ENCODE results near the gene TMEM247. TPM values are rescaled to one million over a fixed set of nuclear protein-coding genes. Genes with fewer than 3 reads are reported as not detected.

Gene TMEM247
- total RNA-seq, 1 experiment from 2014 or later: not detected

GRCh38 chr2:46469116-46469515 lies 10.2 kb upstream of the TMEM247 start:
- ATAC-seq: no peak
- no peaks in the 10 kb centered on the region for H3F3A ChIP-seq (ENCODE audit: low read length, unreplicated experiment)
- no peak for TF ChIP-seq EZH2phosphoT487 (IDR thresholded peaks at IDR 0.05; ENCODE audit: borderline replicate concordance, low read length)
- TF ChIP-seq CTCF (conservative IDR thresholded peaks at IDR 0.05; ENCODE audit: low read depth, low read length): no peak
- no peak for TF ChIP-seq EZH2 (IDR thresholded peaks at IDR 0.05; ENCODE audit: low read length, unreplicated experiment)
- no peaks in the 10 kb centered on the region for H3K4me1 ChIP-seq (ENCODE audit: insufficient read depth, low read length)
- H3K4me2 ChIP-seq (ENCODE audit: low read length): no peak overlapping the region
- H3K9me3 ChIP-seq (ENCODE audit: low read length): no peaks in the 10 kb centered on the region
- H3K27ac ChIP-seq (ENCODE audit: low read length): no peak overlapping the region
- H3K36me3 ChIP-seq (ENCODE audit: low read depth, low read length): no peaks in the 10 kb centered on the region
- DNase-seq: peak; percentile 23
- H3K4me3 ChIP-seq (ENCODE audit: low read length): no peak overlapping the region
- H4K20me1 ChIP-seq (ENCODE audit: low read length): no peaks in the 10 kb centered on the region
- no TSS peak for BruUV-seq (replicated peaks)
- H3K27me3 ChIP-seq (ENCODE audit: low read length): no peaks in the 10 kb centered on the region
- H3K9ac ChIP-seq (ENCODE audit: low read length): no peak overlapping the region
- POLR2A ChIA-PET (ENCODE audit: unreplicated experiment): no interaction called here
- no peaks in the 10 kb centered on the region for H3K9me2 ChIP-seq (replicated peaks; ENCODE audit: low read length)
- CTCF ChIA-PET: no interaction called here
- no peaks in the 10 kb centered on the region for H3K79me2 ChIP-seq (ENCODE audit: low read length)
- H2AFZ ChIP-seq (ENCODE audit: low read length): no peak overlapping the region
- intact Hi-C loops (cut with micrococcal nuclease): loop anchor here (5.0 kb wide), 1 partner anchor 853 kb away; no protein-coding TSS in a partner anchor

DNA sequence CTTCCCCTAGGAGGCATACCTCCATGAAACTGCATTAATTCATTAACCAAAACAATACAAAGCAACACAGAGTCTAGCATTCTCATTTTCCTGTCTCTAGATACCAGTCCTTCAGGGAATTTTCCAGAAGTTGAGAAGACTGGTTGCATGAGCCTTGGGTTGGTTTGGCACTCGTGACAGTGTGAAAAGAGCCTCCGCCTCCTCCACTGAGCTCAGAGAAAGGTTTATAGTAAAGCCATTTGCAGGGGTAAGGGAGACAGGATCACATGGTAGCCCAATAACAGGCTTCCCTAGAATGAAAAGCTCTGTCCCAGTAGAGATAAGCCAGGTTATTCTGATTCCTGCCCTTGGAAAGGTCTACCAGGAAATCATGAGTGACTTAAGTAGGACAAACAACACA lies 9.7 kb upstream of the TMEM247 start:
- intact Hi-C loops (cut with micrococcal nuclease): loop anchor here (5.0 kb wide), 1 partner anchor 853 kb away; no protein-coding TSS in a partner anchor
- H3K9me3 ChIP-seq (ENCODE audit: low read length): no peaks in the 10 kb centered on the region
- CTCF ChIA-PET: no interaction called here
- no peaks in the 10 kb centered on the region for H3K79me2 ChIP-seq (ENCODE audit: low read length)
- no peaks in the 10 kb centered on the region for H3K4me1 ChIP-seq (ENCODE audit: insufficient read depth, low read length)
- ATAC-seq: no peak
- H3K9me2 ChIP-seq (replicated peaks; ENCODE audit: low read length): no peaks in the 10 kb centered on the region
- no peak overlapping the region for H3K27ac ChIP-seq (ENCODE audit: low read length)
- H3K4me2 ChIP-seq (ENCODE audit: low read length): no peak overlapping the region
- no peak overlapping the region for H2AFZ ChIP-seq (ENCODE audit: low read length)
- TF ChIP-seq CTCF (conservative IDR thresholded peaks at IDR 0.05; ENCODE audit: low read depth, low read length): no peak
- no peak for TF ChIP-seq EZH2 (IDR thresholded peaks at IDR 0.05; ENCODE audit: low read length, unreplicated experiment)
- TF ChIP-seq EZH2phosphoT487 (IDR thresholded peaks at IDR 0.05; ENCODE audit: borderline replicate concordance, low read length): no peak
- H3K9ac ChIP-seq (ENCODE audit: low read length): no peak overlapping the region
- POLR2A ChIA-PET (ENCODE audit: unreplicated experiment): no interaction called here
- no peaks in the 10 kb centered on the region for H3K36me3 ChIP-seq (ENCODE audit: low read depth, low read length)
- no peak for DNase-seq
- no peaks in the 10 kb centered on the region for H4K20me1 ChIP-seq (ENCODE audit: low read length)
- H3K27me3 ChIP-seq (ENCODE audit: low read length): no peaks in the 10 kb centered on the region
- no peak overlapping the region for H3K4me3 ChIP-seq (ENCODE audit: low read length)
- H3F3A ChIP-seq (ENCODE audit: low read length, unreplicated experiment): no peaks in the 10 kb centered on the region
- BruUV-seq (replicated peaks): no TSS peak

GRCh38 chr2:46470114-46470628 lies 9.2 kb upstream of the TMEM247 start:
- no peak for ATAC-seq
- ChIA-PET CTCF (no interaction called here), POLR2A (ENCODE audit: unreplicated experiment) (no interaction called here)

More at GRCh38 chr2:46470114-46470628, 9.2 kb upstream of the TMEM247 start:
- no peaks in the 10 kb centered on the region for H3K4me1 ChIP-seq (ENCODE audit: insufficient read depth, low read length)
- H4K20me1 ChIP-seq (ENCODE audit: low read length): no peaks in the 10 kb centered on the region
- intact Hi-C loops (cut with micrococcal nuclease): no loop called here
- H3K36me3 ChIP-seq (ENCODE audit: low read depth, low read length): no peaks in the 10 kb centered on the region
- H2AFZ ChIP-seq (ENCODE audit: low read length): no peak overlapping the region
- TF ChIP-seq CTCF (conservative IDR thresholded peaks at IDR 0.05; ENCODE audit: low read depth, low read length): no peak
- TF ChIP-seq EZH2phosphoT487 (IDR thresholded peaks at IDR 0.05; ENCODE audit: borderline replicate concordance, low read length): no peak
- no peak for TF ChIP-seq EZH2 (IDR thresholded peaks at IDR 0.05; ENCODE audit: low read length, unreplicated experiment)
- no peak overlapping the region for H3K4me2 ChIP-seq (ENCODE audit: low read length)
- no peaks in the 10 kb centered on the region for H3K9me3 ChIP-seq (ENCODE audit: low read length)
- DNase-seq: no peak
- no peaks in the 10 kb centered on the region for H3K9me2 ChIP-seq (replicated peaks; ENCODE audit: low read length)
- H3K27me3 ChIP-seq (ENCODE audit: low read length): no peaks in the 10 kb centered on the region
- no peaks in the 10 kb centered on the region for H3K79me2 ChIP-seq (ENCODE audit: low read length)
- no peak overlapping the region for H3K9ac ChIP-seq (ENCODE audit: low read length)
- H3K4me3 ChIP-seq (ENCODE audit: low read length): no peak overlapping the region
- no peak overlapping the region for H3K27ac ChIP-seq (ENCODE audit: low read length)
- no peaks in the 10 kb centered on the region for H3F3A ChIP-seq (ENCODE audit: low read length, unreplicated experiment)
- no TSS peak for BruUV-seq (replicated peaks)

Measured in PC-3 (cell line).